ENCODE results near the gene USF2. TPM values are rescaled to one million over a fixed set of nuclear protein-coding genes. Genes with fewer than 3 reads are reported as not detected.

The USF2 gene
- total RNA-seq, 2 donors from 2014 or later: 90.4 to 143 TPM

DNA sequence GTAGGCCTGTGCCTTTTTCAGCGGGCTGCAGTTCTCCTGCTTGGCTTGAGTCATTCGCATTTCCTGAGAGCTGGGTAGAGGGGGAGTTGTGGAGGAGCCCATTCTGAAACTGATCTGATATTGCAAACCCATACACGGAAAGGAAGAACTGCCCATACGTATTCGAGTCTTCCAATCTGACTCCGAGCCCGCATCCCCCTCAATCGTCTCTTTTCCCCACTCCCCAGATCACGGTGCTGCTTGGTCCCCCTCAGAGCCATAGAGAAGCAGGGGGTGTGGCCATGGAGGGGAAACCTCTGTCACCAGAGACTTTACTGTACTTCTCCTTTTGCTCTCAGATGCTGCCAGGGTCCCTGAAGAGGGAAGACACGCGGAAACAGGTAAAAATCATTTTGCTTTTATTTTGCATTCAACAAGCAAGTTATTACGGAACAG, 60.1 kb downstream of the USF2 start, which contains the start of gene CD22:
CD22 (plus strand) TSS at position 337 of the 435 bp plus-strand sequence. CDS start 2,854 bp downstream, outside the sequence.
- Histone ChIP-seq H3K4me3 (no peak within 1 kb of the TSS), H3K36me3 (no peaks in the 10 kb centered on the region), H3K27me3 (replicated peaks; ENCODE audit: insufficient read depth) (no peaks in the 10 kb centered on the region), H3K9me3 (no peaks in the 10 kb centered on the region), H3K27ac (no peak within 1 kb of the TSS), H3K4me1 (ENCODE audit: control insufficient read depth in 1 of 2, low read depth in 2 of 2) (no peaks in the 10 kb centered on the region)
- TF ChIP-seq, protein P1, sequence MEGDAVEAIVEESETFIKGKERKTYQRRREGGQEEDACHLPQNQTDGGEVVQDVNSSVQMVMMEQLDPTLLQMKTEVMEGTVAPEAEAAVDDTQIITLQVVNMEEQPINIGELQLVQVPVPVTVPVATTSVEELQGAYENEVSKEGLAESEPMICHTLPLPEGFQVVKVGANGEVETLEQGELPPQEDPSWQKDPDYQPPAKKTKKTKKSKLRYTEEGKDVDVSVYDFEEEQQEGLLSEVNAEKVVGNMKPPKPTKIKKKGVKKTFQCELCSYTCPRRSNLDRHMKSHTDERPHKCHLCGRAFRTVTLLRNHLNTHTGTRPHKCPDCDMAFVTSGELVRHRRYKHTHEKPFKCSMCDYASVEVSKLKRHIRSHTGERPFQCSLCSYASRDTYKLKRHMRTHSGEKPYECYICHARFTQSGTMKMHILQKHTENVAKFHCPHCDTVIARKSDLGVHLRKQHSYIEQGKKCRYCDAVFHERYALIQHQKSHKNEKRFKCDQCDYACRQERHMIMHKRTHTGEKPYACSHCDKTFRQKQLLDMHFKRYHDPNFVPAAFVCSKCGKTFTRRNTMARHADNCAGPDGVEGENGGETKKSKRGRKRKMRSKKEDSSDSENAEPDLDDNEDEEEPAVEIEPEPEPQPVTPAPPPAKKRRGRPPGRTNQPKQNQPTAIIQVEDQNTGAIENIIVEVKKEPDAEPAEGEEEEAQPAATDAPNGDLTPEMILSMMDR (IDR thresholded peaks at IDR 0.05): no peak
- DNase-seq (ENCODE audit: low spot score): no peak
- ATAC-seq (ENCODE audit: insufficient number of reproducible peaks, low FRiP score, low read depth): no peak

DNA sequence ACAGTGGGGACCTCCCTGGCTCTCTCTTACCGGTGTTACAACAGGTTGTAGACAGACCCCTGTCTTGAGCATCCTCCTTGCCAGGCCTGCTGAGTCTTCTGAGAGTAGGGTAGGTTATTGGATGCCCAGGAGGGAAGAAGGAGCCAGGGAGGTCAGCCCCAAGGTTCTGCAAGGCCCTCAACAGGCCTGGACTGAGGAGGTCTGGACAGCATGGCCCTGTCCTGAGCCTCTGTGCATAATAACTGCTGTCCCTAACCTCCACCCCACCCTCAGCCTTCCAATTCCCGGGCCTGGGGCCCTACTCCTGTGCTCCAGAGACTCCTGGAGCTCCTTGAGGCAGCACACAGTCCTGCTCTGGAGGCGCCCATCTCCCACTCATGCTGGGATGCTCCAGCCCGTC, 60.6 kb downstream of the USF2 start:
- TF ChIP-seq, protein P1 (IDR thresholded peaks at IDR 0.05): no peak
- Histone ChIP-seq H3K27ac (no peak overlapping the region), H3K36me3 (no peaks in the 10 kb centered on the region), H3K4me3 (no peak overlapping the region), H3K4me1 (ENCODE audit: control insufficient read depth in 1 of 2, low read depth in 2 of 2) (no peaks in the 10 kb centered on the region), H3K27me3 (replicated peaks; ENCODE audit: insufficient read depth) (no peaks in the 10 kb centered on the region), H3K9me3 (no peaks in the 10 kb centered on the region)
- DNase-seq (ENCODE audit: low spot score) (no peak), ATAC-seq (ENCODE audit: insufficient number of reproducible peaks, low FRiP score, low read depth) (no peak)

Other genes starting within 250 kb of the USF2 start
- 10 to 100 TPM; 25.1 to 26.0 TPM for gene SCN1B, start 238.5 kb upstream of the USF2 start, total RNA-seq
- gene HPN, start 227.2 kb upstream of the USF2 start, total RNA-seq: 1 to 10 TPM in 1 of 2 donors, under 1 TPM in 1; 0.35 to 5.4 TPM
- gene FXYD3, start 153.1 kb upstream of the USF2 start, total RNA-seq: 1 to 10 TPM in 1 of 2 donors, under 1 TPM in 1; 0.68 to 6.4 TPM
- 10 to 100 TPM in 1 of 2 donors, 1 to 10 TPM in 1; 7.9 to 17.4 TPM for gene LGI4, start 133.9 kb upstream of the USF2 start, total RNA-seq
- 10 to 100 TPM; 50.7 to 65.8 TPM for gene FXYD1, start 130.1 kb upstream of the USF2 start, total RNA-seq
- not detected for gene FXYD7, start 125.7 kb upstream of the USF2 start, total RNA-seq
- gene FXYD5, start 114.2 kb upstream of the USF2 start, total RNA-seq: 100 to 1,000 TPM in 1 of 2 donors, 10 to 100 TPM in 1; 65.0 to 106 TPM
- not detected for gene FAM187B, start 40.2 kb upstream of the USF2 start, total RNA-seq
- gene LSR, start 20.0 kb upstream of the USF2 start, total RNA-seq: 1 to 10 TPM; 7.6 to 9.3 TPM
- under 1 TPM in 1 of 2 donors, not detected in 1; 0.28 TPM for gene HAMP, start 13.6 kb downstream of the USF2 start, total RNA-seq
- 1 to 10 TPM in 1 of 2 donors, not detected in 1; 2.8 TPM for gene MAG, start 23.2 kb downstream of the USF2 start, total RNA-seq
- gene CD22, start 60.2 kb downstream of the USF2 start, total RNA-seq: 1 to 10 TPM; 1.4 to 3.6 TPM
- not detected for gene FFAR1, start 78.9 kb downstream of the USF2 start, total RNA-seq
- not detected for gene FFAR3, start 89.5 kb downstream of the USF2 start, total RNA-seq
- not detected for gene GPR42, start 102.1 kb downstream of the USF2 start, total RNA-seq
- gene FFAR2, start 179.3 kb downstream of the USF2 start, total RNA-seq: under 1 TPM in 1 of 2 donors, not detected in 1; 0.92 TPM
- gene KRTDAP, start 221.5 kb downstream of the USF2 start, total RNA-seq: 10 to 100 TPM in 1 of 2 donors, not detected in 1; 29.6 TPM
- 10 to 100 TPM; 26.1 to 53.7 TPM for gene DMKN, start 244.7 kb downstream of the USF2 start, total RNA-seq

Measured in thoracic aorta (tissue), 2 donors.